Stimulated activated CD4-positive, alpha-beta T cell treated with anti-CD3 and anti-CD28 coated beads, Interleukin-12 subunit alpha, Interleukin-12 subunit beta, amount 100 ng/mL, for 4 hours (primary cell): ENCODE measurements around the gene GADD45GIP1.
A peak's percentile ranks its signal among the peaks of the same experiment; 100 is the strongest.
"Not testable (repeated sequence)": the region's sequence is repeated elsewhere in the genome, so short reads cannot be mapped to it uniquely, and the experiment has no call there.

ENCODE experiments used
- DNase-seq: peaks from one replicate; pipeline ENCODE4 v3.0.0-alpha.2; 2020

Gene GADD45GIP1

GRCh38 chr19:12955575-12955974 lies 1.4 kb downstream of the GADD45GIP1 start:
- DNase-seq: not testable (repeated sequence)

GRCh38 chr19:12954612-12954962 lies 2.4 kb downstream of the GADD45GIP1 start:
- no peak for DNase-seq

DNA sequence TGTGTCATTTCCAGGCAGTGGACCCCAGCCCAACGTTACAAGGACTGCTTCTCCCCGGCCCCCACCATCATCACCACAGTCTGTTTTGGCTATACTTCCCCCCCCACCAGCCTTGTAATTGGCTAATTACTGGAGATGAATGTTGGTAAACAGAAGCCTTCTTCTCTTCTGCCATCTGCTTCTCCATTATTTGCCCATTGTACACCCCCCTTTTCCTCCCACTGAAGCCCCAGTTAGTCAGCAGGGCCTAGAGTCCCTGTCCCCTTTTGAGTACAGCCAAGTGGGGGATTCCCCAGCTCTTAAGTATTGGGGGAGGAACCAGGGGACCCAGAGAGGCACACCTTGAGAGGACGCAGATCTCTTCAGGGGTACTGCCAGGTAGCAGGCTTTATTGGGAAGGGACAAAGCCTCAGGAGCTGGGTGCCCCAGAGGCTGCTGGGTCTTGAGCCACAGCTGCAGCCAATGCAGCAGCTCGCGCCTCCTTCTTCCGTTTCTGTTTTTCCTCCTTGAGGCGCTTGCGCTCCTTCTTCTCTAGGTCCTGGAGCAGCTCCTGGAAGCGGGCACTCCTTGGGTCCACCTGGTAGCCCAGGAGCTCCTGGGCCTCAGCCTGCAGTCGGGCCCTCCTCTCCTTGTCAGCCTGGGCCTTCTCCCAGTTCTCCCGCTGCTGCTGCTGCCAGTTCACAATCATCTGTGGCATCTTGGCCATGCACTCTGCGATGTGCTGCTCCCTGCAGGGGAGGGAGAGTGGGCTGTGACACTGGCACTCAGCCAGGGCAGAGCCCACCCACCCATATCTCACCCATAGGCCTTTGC lies 3.0 kb downstream of the GADD45GIP1 start:
- DNase-seq: no peak

GRCh38 chr19:12953138-12953798 lies 3.8 kb downstream of the GADD45GIP1 start:
- DNase-seq: no peak

DNA sequence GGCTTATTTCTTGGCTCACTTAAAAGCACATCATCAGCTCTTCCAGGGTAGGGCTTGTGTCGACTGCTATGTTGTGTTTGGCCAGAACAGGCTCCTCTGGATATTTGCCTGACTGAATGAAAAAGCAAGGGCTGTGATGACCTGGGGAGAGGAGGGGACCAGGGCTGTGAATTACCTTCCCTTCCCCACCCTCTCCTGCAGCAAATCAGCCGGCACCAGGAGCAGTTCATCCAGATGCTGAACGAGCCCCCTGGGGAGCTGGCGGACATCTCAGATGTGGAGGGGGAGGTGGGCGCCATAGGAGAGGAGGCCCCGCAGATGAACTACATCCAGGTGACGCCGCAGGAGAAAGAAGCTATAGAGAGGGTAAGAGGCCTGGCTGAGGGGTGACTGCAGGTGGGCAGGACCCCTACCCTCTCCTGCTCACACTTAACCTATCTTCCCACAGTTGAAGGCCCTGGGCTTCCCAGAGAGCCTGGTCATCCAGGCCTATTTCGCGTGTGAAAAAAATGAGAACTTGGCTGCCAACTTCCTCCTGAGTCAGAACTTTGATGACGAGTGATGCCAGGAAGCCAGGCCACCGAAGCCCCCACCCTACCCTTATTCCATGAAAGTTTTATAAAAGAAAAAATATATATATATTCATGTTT lies 4.4 kb downstream of the GADD45GIP1 start:
- no peak for DNase-seq

GRCh38 chr19:12952050-12952449 lies 5.0 kb downstream of the GADD45GIP1 start:
- DNase-seq: not testable (repeated sequence)

DNA sequence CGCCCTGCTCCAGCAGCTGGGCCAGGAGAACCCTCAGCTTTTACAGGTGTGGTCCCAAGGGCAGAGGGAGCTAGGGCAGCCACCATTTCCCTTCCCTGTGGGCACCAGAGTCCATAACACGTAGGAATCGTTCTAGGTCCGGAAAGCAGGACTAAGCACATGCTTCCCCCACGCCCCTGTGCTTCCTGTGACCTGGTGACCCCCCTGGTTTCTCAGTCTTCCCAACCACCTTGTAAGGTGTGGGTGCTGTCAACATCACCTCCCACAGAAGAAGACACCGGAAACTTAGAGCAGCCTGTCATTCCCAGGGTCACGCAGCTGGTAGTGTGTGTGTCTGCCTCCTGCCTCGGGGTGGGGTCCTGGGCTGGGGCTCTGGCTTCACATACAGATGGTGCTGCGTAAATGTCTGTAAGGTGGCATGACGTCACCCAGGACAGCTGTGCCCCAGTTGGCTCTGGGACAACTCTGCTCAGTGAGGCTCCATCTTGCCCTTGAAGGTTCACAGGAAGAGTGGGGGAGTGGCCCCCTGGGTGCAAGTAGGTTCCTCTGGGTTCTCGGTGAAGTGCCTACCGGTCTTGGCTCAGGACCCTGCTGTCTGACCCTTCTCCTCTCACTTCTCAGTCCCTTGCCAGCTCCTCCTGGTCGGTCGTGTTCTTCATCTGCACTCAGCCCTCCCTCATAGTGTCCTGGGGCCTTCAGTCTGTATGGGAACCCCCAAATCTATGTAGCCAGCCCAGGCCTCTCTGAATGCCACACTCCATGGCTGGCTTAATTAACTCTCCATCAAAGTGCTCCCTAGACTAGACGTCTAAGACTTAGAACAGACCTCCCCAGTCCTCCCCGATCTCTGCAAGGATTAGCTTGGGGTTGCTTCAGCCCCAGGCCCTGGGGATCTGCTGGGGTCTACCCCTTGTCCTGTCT lies 7.4 kb downstream of the GADD45GIP1 start:
- no peak for DNase-seq

DNA sequence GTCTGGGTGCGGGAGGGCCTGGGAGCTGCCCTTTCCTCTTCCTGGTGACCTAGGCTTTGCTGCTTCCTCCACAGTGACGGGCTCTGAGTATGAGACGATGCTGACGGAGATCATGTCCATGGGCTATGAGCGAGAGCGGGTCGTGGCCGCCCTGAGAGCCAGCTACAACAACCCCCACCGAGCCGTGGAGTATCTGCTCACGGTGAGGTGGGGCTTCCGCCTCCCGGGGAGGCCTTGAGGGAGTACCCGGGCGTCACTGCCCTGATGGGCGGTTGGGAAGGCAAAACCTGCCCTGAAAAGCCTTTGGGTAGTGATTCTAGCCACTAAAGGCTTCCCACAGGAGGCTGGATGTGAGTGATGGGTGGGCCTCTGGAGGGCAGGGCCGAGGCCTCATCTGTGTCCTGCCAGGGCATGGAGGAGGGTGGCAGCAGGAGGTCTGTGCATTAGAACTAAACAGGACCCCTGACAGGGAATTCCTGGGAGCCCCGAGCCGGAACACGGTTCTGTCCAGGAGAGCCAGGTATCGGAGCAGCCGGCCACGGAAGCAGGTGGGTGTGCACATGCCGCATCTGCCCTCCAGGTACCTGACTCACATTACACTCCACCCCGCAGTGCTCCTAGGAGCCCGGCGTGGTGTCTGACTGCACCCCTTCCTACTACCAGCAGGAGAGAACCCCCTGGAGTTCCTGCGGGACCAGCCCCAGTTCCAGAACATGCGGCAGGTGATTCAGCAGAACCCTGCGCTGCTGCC lies 8.2 kb downstream of the GADD45GIP1 start:
- no peak for DNase-seq

DNA sequence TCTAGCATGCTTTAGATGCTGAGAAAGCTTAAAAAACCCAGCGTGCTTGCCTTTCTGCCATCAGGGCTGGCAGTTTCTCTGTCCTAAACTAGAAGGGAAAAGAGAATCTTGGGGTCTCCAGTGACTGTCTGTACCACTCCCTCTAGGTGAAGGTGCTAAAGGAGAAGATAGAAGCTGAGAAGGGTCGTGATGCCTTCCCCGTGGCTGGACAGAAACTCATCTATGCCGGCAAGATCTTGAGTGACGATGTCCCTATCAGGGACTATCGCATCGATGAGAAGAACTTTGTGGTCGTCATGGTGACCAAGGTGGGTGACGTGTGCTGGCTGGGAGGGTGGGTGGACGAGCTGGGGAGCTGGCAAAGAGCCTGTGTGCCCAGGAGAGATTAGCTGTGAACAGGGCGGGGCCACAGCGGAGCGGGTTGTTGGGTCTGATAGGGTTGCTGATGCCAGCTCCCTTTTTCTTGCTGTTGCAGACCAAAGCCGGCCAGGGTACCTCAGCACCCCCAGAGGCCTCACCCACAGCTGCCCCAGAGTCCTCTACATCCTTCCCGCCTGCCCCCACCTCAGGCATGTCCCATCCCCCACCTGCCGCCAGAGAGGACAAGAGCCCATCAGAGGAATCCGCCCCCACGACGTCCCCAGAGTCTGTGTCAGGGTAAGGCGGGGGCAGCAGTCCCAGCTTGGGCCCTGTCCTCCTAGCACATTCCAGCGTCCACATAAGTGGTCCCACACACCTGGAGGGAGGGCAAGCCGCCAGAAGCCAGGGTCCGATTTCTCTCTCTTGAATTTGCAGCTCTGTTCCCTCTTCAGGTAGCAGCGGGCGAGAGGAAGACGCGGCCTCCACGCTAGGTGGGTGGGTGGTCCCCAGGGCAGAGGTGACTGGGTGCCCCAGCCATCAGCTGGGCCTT lies 9.1 kb downstream of the GADD45GIP1 start:
- no peak for DNase-seq

DNA sequence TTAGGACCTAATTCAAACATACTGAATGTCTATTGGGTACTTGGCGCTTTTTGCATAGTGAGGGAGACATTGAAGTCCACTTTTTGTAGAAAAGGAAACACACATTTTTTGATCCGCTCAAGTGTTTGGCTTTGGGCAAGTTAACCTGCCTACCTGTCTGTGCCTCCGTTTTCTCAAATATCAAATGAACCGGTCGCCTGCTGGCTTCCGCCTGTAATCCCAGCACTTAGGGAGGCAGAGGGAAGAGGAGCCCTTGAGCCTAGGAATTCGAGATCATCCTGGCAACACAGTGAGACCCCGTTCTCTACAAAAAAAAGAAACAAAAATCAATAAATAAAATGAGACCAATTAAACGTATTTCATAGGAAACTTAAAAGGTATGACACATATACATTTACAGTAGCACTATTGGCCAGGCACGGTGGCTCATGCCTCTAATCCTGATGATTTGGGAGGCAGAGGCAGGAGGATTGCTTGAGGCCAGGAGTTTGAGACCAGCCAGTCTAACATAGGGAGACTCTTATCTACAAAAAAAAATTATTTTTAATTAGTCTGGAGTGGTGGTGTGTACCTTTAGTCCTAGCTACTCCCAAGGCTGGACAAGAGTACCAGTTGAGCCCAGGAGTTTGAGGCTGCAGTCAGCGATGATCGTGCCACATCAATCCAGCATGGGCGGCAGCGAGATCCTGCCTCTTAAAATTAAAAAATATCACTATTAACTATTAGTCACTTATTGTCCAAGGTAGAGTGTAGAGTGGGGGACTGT lies 10.1 kb downstream of the GADD45GIP1 start:
- no peak for DNase-seq

GRCh38 chr19:12946092-12946721 lies 10.8 kb downstream of the GADD45GIP1 start:
- peak; percentile 54 for DNase-seq

GRCh38 chr19:12945479-12946091 lies 11.4 kb downstream of the GADD45GIP1 start, which contains the start of gene RAD23A:
RAD23A (plus strand) TSS chr19:12945862; CDS start chr19:12945949, 87 bp downstream.
- peak; percentile 99 for DNase-seq

DNA sequence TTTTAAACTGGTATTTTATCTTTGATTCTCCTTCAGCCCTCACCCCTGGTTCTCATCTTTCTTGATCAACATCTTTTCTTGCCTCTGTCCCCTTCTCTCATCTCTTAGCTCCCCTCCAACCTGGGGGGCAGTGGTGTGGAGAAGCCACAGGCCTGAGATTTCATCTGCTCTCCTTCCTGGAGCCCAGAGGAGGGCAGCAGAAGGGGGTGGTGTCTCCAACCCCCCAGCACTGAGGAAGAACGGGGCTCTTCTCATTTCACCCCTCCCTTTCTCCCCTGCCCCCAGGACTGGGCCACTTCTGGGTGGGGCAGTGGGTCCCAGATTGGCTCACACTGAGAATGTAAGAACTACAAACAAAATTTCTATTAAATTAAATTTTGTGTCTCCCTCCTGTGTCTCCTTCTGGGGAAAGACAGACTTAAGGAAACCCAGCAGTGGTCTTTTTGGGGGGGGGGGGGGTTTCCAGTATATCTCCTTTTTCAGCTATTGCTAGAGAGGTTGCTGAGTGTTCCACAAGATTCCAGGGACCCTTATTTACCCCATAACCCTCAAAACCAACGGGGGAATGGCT lies 12.8 kb downstream of the GADD45GIP1 start:
- no peak for DNase-seq

GRCh38 chr19:12943437-12944044 lies 13.5 kb downstream of the GADD45GIP1 start:
- no peak for DNase-seq

GRCh38 chr19:12940897-12941296 lies 16.1 kb downstream of the GADD45GIP1 start:
- no peak for DNase-seq

GRCh38 chr19:12939975-12940423 lies 17.0 kb downstream of the GADD45GIP1 start:
- no peak for DNase-seq

GRCh38 chr19:12938779-12939601 lies 18.0 kb downstream of the GADD45GIP1 start:
- DNase-seq: peak; percentile 39
